GM12878 (cell line): ENCODE data around the gene NUBPL. TPM values are rescaled to one million over a fixed set of nuclear protein-coding genes. Genes with fewer than 3 reads are reported as not detected.

Experiments
- ATAC-seq: fragments of 200-7000 bp; cut with Tn5 transposase; 3 replicates; pipeline ENCODE4 v1.9.1; 2020; ENCODE audit warnings: mild to moderate bottlenecking, moderate library complexity
- BruUV-seq: library from RNA; stranded (reverse); fragments of 400-500 nt; replicated peaks from 2 replicates; lab custom pipeline; 2021; lab: Mats Ljungman, UMichigan
- CTCF ChIA-PET: fragments of 300-600 bp; sonication (Branson Sonifier 250); formaldehyde crosslinking; extraction: SDS; loops from one replicate; lab custom pipeline; 2021; ENCODE audit warnings: inconsistent platforms; lab: Yijun Ruan, JAX
- POLR2A ChIA-PET: fragments of 350-600 bp; formaldehyde crosslinking; extraction: SDS; loops from one replicate; lab custom pipeline; 2021; ENCODE audit warnings: inconsistent platforms; lab: Charles Lee
- RAD21 ChIA-PET: fragments of 300-600 bp; sonication (Branson Sonifier 250); formaldehyde crosslinking; loops from one replicate; lab custom pipeline; 2023; ENCODE audit warnings: antibody characterized with exemption; ENCODE audit not compliant: unreplicated experiment; lab: Charles Lee
- SMC1A ChIA-PET: fragments of 300-600 bp; sonication (Branson Sonifier 250); formaldehyde crosslinking; loops from one replicate; lab custom pipeline; 2023; ENCODE audit not compliant: unreplicated experiment, uncharacterized antibody; lab: Charles Lee
- DNase-seq: peaks from one replicate; pipeline ENCODE4 v3.0.0-alpha.2; 2011; ENCODE audit warnings: low read depth, low spot score
- FAIRE-seq: peaks from 3 replicates; lab custom pipeline; 2011; peaks lifted over from hg19 to GRCh38; lab: Jason Lieb, UNC
- H2AFZ ChIP-seq: 2 replicates; pipeline ENCODE4 v1.6.0; 2011; ENCODE audit warnings: low read depth, low read length, control low read depth; ENCODE audit not compliant: control insufficient read depth
- H3K27ac ChIP-seq: 2 replicates; pipeline ENCODE4 v1.5.1; 2011; ENCODE audit warnings: control low read depth; ENCODE audit not compliant: control insufficient read depth, insufficient read depth
- H3K27me3 ChIP-seq, 2 experiments: replicated peaks in 1 of 2; 2 replicates each; pipeline versions ENCODE4 v1.6.0 to v1.6.1; 2011; ENCODE audit warnings: low read length in 1 of 2; ENCODE audit not compliant: control insufficient read depth in 2 of 2, insufficient read depth in 2 of 2
- H3K36me3 ChIP-seq, 2 experiments: 2 replicates each; pipeline ENCODE4 v1.5.1; 2011; ENCODE audit warnings: low read length in 1 of 2; ENCODE audit not compliant: control insufficient read depth in 2 of 2, insufficient read depth in 2 of 2
- H3K4me1 ChIP-seq: 2 replicates; pipeline ENCODE4 v1.6.1; 2011; ENCODE audit warnings: mild to moderate bottlenecking, low read length, moderate library complexity, mixed read lengths; ENCODE audit not compliant: control insufficient read depth, insufficient read depth
- H3K4me2 ChIP-seq: 2 replicates; pipeline ENCODE4 v1.6.0; 2011; ENCODE audit warnings: control low read depth; ENCODE audit not compliant: control insufficient read depth, insufficient read depth
- H3K4me3 ChIP-seq: fragments of 200-600 bp; sonication (generic); 2 replicates; pipeline ENCODE4 v1.5.1; 2016
- H3K79me2 ChIP-seq: 2 replicates; pipeline ENCODE4 v1.6.0; 2011; ENCODE audit warnings: low read length; ENCODE audit not compliant: control insufficient read depth, insufficient read depth
- H3K9ac ChIP-seq: 2 replicates; pipeline ENCODE4 v1.8.0; 2011; ENCODE audit warnings: low read length, control low read depth, mixed read lengths; ENCODE audit not compliant: control insufficient read depth, insufficient read depth
- H3K9me3 ChIP-seq: replicated peaks from 3 replicates; pipeline ENCODE4 v1.5.1; 2011; ENCODE audit warnings: mild to moderate bottlenecking, low read length; ENCODE audit not compliant: control insufficient read depth, insufficient read depth
- H4K20me1 ChIP-seq: 2 replicates; pipeline ENCODE4 v1.6.0; 2011; ENCODE audit not compliant: control insufficient read depth, insufficient read depth
- BCL11A ChIP-seq: IDR thresholded peaks from 2 replicates; pipeline ENCODE4 v1.6.1; 2011; ENCODE audit warnings: low read depth, low read length
- CBX5 ChIP-seq: sonication (generic); IDR thresholded peaks from 2 replicates; pipeline ENCODE4 v1.6.1; 2016; ENCODE audit warnings: low read depth, moderate library complexity, mild to moderate bottlenecking, inconsistent platforms
- HDAC6 ChIP-seq: fragments of 200-600 bp; sonication (generic); IDR thresholded peaks from one replicate; pipeline ENCODE4 v1.8.0; 2017; ENCODE audit warnings: antibody characterized with exemption; ENCODE audit not compliant: unreplicated experiment
- IKZF1 ChIP-seq: fragments of 450-650 bp; conservative IDR thresholded peaks from 2 replicates; pipeline ENCODE4 v1.6.1; 2017; ENCODE audit warnings: antibody characterized with exemption, mild to moderate bottlenecking
- KAT2A ChIP-seq: conservative IDR thresholded peaks from 2 replicates; pipeline ENCODE4 v1.6.1; 2011; ENCODE audit warnings: low read depth, low read length; ENCODE audit not compliant: control insufficient read depth
- KLF5 ChIP-seq: fragments of 450-650 bp; IDR thresholded peaks from 2 replicates; pipeline ENCODE4 v1.6.1; 2014; ENCODE audit warnings: mild to moderate bottlenecking; ENCODE audit not compliant: partially characterized antibody
- LARP7 ChIP-seq: fragments of 450-650 bp; IDR thresholded peaks from 2 replicates; pipeline ENCODE4 v1.6.1; 2017; ENCODE audit warnings: mild to moderate bottlenecking
- NFIC ChIP-seq: IDR thresholded peaks from 2 replicates; pipeline ENCODE4 v1.6.1; 2012; ENCODE audit warnings: low read depth, mild to moderate bottlenecking, inconsistent platforms, low read length, moderate library complexity
- PAX5 ChIP-seq: IDR thresholded peaks from 2 replicates; pipeline ENCODE4 v1.6.1; 2011; ENCODE audit warnings: low read depth, low read length, borderline replicate concordance
- RAD51 ChIP-seq: fragments of 450-650 bp; IDR thresholded peaks from 2 replicates; pipeline ENCODE4 v1.6.1; 2016; ENCODE audit warnings: moderate library complexity, mild to moderate bottlenecking, inconsistent platforms
- TAF1 ChIP-seq: IDR thresholded peaks from 2 replicates; pipeline ENCODE4 v1.6.1; 2011; ENCODE audit warnings: mild to moderate bottlenecking, low read depth, low read length, borderline replicate concordance
- TARDBP ChIP-seq: IDR thresholded peaks from 2 replicates; pipeline ENCODE4 v1.6.1; 2016; ENCODE audit warnings: borderline replicate concordance
- TCF12 ChIP-seq: IDR thresholded peaks from 2 replicates; pipeline ENCODE4 v1.6.1; 2011; ENCODE audit warnings: low read depth, mild to moderate bottlenecking, low read length
- YY1 ChIP-seq: IDR thresholded peaks from 2 replicates; pipeline ENCODE4 v1.6.1; 2011; ENCODE audit warnings: low read depth, mild to moderate bottlenecking, low read length
- WGBS: methylation state at CpG from one replicate; pipeline ENCODE4 v1.1.6; 2016; ENCODE audit warnings: low lambda C conversion rate; ENCODE audit not compliant: insufficient replicate concordance, insufficient coverage; ENCODE audit errors: missing lambda C conversion rate; 5-methylcytosine and 5-hydroxymethylcytosine counted together
- in situ Hi-C: fragments of 300-500 bp; cut with MboI; formaldehyde crosslinking; loops from 9 replicates; pipeline ENCODE4 v1.14.3; 2018; ENCODE audit warnings: mixed read lengths
- intact Hi-C: fragments of 100-400 bp; cut with micrococcal nuclease; formaldehyde crosslinking; loops from one replicate; pipeline ENCODE4 v1.14.2; 2022; ENCODE audit not compliant: unreplicated experiment
- polyA plus RNA-seq, 11 experiments: library from polyadenylated mRNA; depleted of rRNA in 4 of 11; unstranded in 6 of 11; stranded (reverse) in 5 of 11; fragments of >200 nt; fragmentation: Nextera tagmentation in 4 of 11; fragmentation: Illumina TruSeq in 1 of 11; extraction: Ambion mirVana in 4 of 11; extraction: Trizol in 1 of 11; gene quantifications; 1 replicate in 1 of 11; 2 replicates in 10 of 11; pipeline versions ENCODE4 v1.2.1 to v1.2.3, GENCODE V29; 2011 to 2016; ENCODE audit warnings: inconsistent platforms in 2 of 11, missing spikeins in 2 of 11, low read depth in 1 of 11
- total RNA-seq, 4 experiments: library from RNA; depleted of rRNA in 3 of 4; stranded (reverse); fragments of >200 nt in 3 of 4; fragmentation: Illumina TruSeq in 1 of 4; extraction: Trizol in 1 of 4; gene quantifications; 2 replicates each; pipeline versions ENCODE4 v1.2.1 to v1.2.3, GENCODE V29; 2013 to 2021
- TF ChIP-seq, protein P1 (sequence below): IDR thresholded peaks from 2 replicates; pipeline ENCODE4 v1.6.1; 2011; ENCODE audit warnings: low read depth, low read length, improper control_type of control experiment, borderline replicate concordance
- TF ChIP-seq, protein P2 (sequence below): IDR thresholded peaks from 2 replicates; pipeline ENCODE4 v1.6.1; 2012; ENCODE audit warnings: mild to moderate bottlenecking, low read depth, low read length
- TF ChIP-seq, protein P3 (sequence below): fragments of 450-650 bp; IDR thresholded peaks from 2 replicates; pipeline ENCODE4 v1.6.1; 2018; ENCODE audit warnings: borderline replicate concordance, mild to moderate bottlenecking; ENCODE audit not compliant: partially characterized antibody

NUBPL gene
- total and polyA plus RNA-seq, 10 of the 15 experiments (the other 5 are each of a cell fraction or from before 2014, with no cell fraction given): 3.4 to 11.6 (median 8.1) TPM

DNA sequence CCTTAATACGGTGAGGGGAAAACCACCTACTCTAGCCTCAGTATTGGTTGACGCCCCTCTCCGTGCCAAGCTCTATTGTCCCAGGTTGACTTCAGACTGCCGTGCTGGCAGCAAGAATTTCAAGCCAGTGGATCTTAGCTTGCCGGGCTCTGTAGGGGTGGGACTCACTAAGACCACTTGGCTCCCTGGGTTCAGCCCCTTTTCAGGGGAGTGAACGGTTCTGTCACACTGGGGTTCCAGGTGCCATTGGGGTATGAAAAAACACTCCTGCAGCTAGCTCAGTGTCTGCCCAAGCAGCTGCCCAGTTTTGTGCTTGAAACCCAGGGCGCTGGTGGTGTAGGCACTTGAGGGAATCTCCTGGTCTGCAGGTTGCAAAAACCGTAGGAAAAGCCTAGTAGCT lies 107.1 kb downstream of the NUBPL start:
- no peak for DNase-seq
- 86% methylated on average over 8 of the region's 8 CpGs for WGBS
- Histone ChIP-seq H3K27me3 (no peaks in the 10 kb centered on the region), H2AFZ (no peak overlapping the region), H3K4me3 (no peak overlapping the region), H3K9ac (no peak overlapping the region), H4K20me1 (no peaks in the 10 kb centered on the region), H3K9me3 (no peaks in the 10 kb centered on the region), H3K4me1 (no peaks in the 10 kb centered on the region), H3K4me2 (no peak overlapping the region), H3K79me2 (no peaks in the 10 kb centered on the region), H3K36me3 (no peaks in the 10 kb centered on the region), H3K27ac (no peak overlapping the region)
- no peak for ATAC-seq
- ChIA-PET SMC1A (interaction anchor here (0.7 kb wide), 1 partner anchor 158 kb away, joined by 3 read pairs; no protein-coding TSS in a partner anchor), POLR2A (no interaction called here), CTCF (no interaction called here), RAD21 (no interaction called here)
- FAIRE-seq: no peak
- in situ Hi-C loops (no loop called here), intact Hi-C loops (no loop called here)
- no TSS peak for BruUV-seq
- TF ChIP-seq NFIC: no peak
- no peak for TF ChIP-seq HDAC6
- TF ChIP-seq, protein P1, sequence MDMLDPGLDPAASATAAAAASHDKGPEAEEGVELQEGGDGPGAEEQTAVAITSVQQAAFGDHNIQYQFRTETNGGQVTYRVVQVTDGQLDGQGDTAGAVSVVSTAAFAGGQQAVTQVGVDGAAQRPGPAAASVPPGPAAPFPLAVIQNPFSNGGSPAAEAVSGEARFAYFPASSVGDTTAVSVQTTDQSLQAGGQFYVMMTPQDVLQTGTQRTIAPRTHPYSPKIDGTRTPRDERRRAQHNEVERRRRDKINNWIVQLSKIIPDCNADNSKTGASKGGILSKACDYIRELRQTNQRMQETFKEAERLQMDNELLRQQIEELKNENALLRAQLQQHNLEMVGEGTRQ: no peak
- no peak for TF ChIP-seq IKZF1
- TF ChIP-seq TARDBP: no peak
- TF ChIP-seq KAT2A: no peak
- TF ChIP-seq, protein P2, sequence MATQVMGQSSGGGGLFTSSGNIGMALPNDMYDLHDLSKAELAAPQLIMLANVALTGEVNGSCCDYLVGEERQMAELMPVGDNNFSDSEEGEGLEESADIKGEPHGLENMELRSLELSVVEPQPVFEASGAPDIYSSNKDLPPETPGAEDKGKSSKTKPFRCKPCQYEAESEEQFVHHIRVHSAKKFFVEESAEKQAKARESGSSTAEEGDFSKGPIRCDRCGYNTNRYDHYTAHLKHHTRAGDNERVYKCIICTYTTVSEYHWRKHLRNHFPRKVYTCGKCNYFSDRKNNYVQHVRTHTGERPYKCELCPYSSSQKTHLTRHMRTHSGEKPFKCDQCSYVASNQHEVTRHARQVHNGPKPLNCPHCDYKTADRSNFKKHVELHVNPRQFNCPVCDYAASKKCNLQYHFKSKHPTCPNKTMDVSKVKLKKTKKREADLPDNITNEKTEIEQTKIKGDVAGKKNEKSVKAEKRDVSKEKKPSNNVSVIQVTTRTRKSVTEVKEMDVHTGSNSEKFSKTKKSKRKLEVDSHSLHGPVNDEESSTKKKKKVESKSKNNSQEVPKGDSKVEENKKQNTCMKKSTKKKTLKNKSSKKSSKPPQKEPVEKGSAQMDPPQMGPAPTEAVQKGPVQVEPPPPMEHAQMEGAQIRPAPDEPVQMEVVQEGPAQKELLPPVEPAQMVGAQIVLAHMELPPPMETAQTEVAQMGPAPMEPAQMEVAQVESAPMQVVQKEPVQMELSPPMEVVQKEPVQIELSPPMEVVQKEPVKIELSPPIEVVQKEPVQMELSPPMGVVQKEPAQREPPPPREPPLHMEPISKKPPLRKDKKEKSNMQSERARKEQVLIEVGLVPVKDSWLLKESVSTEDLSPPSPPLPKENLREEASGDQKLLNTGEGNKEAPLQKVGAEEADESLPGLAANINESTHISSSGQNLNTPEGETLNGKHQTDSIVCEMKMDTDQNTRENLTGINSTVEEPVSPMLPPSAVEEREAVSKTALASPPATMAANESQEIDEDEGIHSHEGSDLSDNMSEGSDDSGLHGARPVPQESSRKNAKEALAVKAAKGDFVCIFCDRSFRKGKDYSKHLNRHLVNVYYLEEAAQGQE: no peak
- no peak for TF ChIP-seq BCL11A
- TF ChIP-seq KLF5: no peak
- TF ChIP-seq TCF12: no peak
- TF ChIP-seq RAD51: no peak
- no peak for TF ChIP-seq LARP7
- no peak for TF ChIP-seq CBX5
- TF ChIP-seq YY1: no peak
- TF ChIP-seq, protein P3, sequence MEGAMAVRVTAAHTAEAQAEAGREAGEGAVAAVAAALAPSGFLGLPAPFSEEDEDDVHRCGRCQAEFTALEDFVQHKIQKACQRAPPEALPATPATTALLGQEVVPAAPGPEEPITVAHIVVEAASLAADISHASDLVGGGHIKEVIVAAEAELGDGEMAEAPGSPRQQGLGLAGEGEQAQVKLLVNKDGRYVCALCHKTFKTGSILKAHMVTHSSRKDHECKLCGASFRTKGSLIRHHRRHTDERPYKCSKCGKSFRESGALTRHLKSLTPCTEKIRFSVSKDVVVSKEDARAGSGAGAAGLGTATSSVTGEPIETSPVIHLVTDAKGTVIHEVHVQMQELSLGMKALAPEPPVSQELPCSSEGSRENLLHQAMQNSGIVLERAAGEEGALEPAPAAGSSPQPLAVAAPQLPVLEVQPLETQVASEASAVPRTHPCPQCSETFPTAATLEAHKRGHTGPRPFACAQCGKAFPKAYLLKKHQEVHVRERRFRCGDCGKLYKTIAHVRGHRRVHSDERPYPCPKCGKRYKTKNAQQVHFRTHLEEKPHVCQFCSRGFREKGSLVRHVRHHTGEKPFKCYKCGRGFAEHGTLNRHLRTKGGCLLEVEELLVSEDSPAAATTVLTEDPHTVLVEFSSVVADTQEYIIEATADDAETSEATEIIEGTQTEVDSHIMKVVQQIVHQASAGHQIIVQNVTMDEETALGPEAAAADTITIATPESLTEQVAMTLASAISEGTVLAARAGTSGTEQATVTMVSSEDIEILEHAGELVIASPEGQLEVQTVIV: no peak
- TF ChIP-seq PAX5: no peak
- TF ChIP-seq TAF1: no peak
